Prostate gland (tissue), 2 donors: ENCODE measurements around the gene BMERB1.

Experiments
- CTCF ChIP-seq, 4 experiments: fragments of 200-600 bp in 2 of 4; fragments of 450-650 bp in 2 of 4; sonication (generic) in 2 of 4; IDR thresholded peaks; 1 replicate in 3 of 4; 2 replicates in 1 of 4; pipeline ENCODE4 v1.5.1; 2016 to 2019; ENCODE audit warnings: antibody characterized with exemption in 4 of 4, mild to moderate bottlenecking in 2 of 4, moderate library complexity in 2 of 4
- POLR2A ChIP-seq: fragments of 450-650 bp; IDR thresholded peaks from one replicate; pipeline ENCODE4 v1.6.1; 2016; ENCODE audit warnings: antibody characterized with exemption, mild to moderate bottlenecking
- POLR2AphosphoS5 ChIP-seq: sonication (generic); formaldehyde crosslinking; IDR thresholded peaks from one replicate; pipeline ENCODE4 v1.6.1; 2017; ENCODE audit warnings: antibody characterized with exemption

GRCh38 chr16:15548482-15548891 is 114.1 kb downstream of the BMERB1 start:
- TF ChIP-seq CTCF (IDR thresholded peaks at IDR 0.05), result no peak
- TF ChIP-seq POLR2A, result no peak
- TF ChIP-seq POLR2AphosphoS5, result no peak
